Neural crest cell (in vitro differentiated cells): Measurements from ENCODE around the gene TMEM208. TPM values are rescaled to one million over a fixed set of nuclear protein-coding genes. Genes with fewer than 3 reads are reported as not detected.

Experiments used
- DNase-seq: peaks from one replicate; pipeline ENCODE4 v3.0.0; 2021; ENCODE audit warnings: low read depth, mixed read lengths, low spot score
- H3K27ac Mint-ChIP-seq: one replicate; pipeline ENCODE4 v1.8.0; 2021; ENCODE audit warnings: mild to moderate bottlenecking, mixed read lengths; ENCODE audit not compliant: unreplicated experiment
- H3K27me3 Mint-ChIP-seq: 2 replicates; pipeline ENCODE4 v1.8.0; 2021; ENCODE audit warnings: low read depth, mild to moderate bottlenecking, mixed read lengths
- H3K36me3 Mint-ChIP-seq: 2 replicates; pipeline ENCODE4 v1.8.0; 2021; ENCODE audit warnings: low read depth, mild to moderate bottlenecking, mixed read lengths
- H3K4me1 Mint-ChIP-seq: 2 replicates; pipeline ENCODE4 v1.8.0; 2021; ENCODE audit warnings: mixed read lengths
- H3K4me3 Mint-ChIP-seq: one replicate; pipeline ENCODE4 v1.8.0; 2021; ENCODE audit warnings: mild to moderate bottlenecking, mixed read lengths
- H3K9me3 Mint-ChIP-seq: 2 replicates; pipeline ENCODE4 v1.8.0; 2021; ENCODE audit warnings: mixed read lengths
- total RNA-seq: library from RNA; stranded (reverse); gene quantifications from 2 replicates; pipeline ENCODE4 v1.2.1, GENCODE V29; 2021
- TF ChIP-seq, protein P1 (sequence below): fragments of 200-600 bp; sonication (generic); conservative IDR thresholded peaks from 2 replicates; pipeline ENCODE4 v1.5.0; 2021; ENCODE audit warnings: antibody characterized with exemption, mild to moderate bottlenecking

Gene TMEM208
- total RNA-seq, 1 donor from 2014 or later, result 35.7 TPM

DNA sequence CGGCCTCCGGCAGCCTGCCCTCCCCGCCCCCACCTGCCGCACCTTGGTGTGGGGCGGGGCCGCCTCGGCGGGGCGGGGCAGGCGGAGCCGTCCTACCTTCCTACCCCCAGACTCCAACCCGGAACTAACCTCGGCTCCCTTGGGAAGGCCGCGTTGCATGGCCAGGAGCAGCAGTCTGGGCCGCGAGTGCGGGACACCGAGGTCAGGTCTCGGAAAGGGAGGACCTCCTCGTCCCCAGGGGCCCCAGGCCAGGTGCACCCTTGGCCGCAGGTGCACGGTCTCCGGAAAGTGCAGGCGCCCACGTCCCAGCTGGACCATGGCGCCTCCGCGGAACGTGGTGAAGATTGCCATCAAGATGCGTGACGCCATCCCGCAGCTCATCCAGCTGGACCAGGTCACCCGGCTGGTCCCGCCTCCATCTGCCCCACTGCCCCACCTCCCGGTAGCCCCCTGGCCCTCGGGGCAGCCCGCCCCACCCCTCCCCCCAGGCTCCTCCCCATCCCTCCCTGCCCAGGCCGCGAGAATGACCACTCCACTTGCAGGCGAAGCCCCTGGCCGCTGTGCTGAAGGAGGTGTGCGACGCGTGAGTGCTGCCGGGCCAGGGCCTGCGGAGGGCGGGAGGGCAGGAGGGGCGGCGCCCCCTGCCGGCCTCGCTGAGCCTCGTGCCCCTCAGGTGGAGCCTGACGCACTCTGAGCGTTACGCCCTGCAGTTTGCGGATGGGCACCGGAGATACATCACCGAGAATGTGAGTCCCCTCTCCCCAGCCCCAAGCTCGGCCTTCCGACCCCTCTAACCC, 27.7 kb upstream of the TMEM208 start, which contains the start of gene ELMO3:
ELMO3 (plus strand) TSS at position 121 of the 797 bp plus-strand sequence; CDS start at position 317, 196 bp downstream.
- Mint-ChIP-seq H3K4me1 (peaks cover 8% of the 10 kb centered on the region), H3K9me3 (no peaks in the 10 kb centered on the region), H3K4me3 (peak within 1 kb of the TSS; percentile 65), H3K27ac (no peak within 1 kb of the TSS), H3K36me3 (peaks cover 9% of the 10 kb centered on the region), H3K27me3 (no peaks in the 10 kb centered on the region)
- TF ChIP-seq, protein P1, sequence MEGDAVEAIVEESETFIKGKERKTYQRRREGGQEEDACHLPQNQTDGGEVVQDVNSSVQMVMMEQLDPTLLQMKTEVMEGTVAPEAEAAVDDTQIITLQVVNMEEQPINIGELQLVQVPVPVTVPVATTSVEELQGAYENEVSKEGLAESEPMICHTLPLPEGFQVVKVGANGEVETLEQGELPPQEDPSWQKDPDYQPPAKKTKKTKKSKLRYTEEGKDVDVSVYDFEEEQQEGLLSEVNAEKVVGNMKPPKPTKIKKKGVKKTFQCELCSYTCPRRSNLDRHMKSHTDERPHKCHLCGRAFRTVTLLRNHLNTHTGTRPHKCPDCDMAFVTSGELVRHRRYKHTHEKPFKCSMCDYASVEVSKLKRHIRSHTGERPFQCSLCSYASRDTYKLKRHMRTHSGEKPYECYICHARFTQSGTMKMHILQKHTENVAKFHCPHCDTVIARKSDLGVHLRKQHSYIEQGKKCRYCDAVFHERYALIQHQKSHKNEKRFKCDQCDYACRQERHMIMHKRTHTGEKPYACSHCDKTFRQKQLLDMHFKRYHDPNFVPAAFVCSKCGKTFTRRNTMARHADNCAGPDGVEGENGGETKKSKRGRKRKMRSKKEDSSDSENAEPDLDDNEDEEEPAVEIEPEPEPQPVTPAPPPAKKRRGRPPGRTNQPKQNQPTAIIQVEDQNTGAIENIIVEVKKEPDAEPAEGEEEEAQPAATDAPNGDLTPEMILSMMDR, result peak; percentile 63
- no peak for DNase-seq

GRCh38 chr16:67199808-67200198, 27.1 kb upstream of the TMEM208 start:
- peaks cover 9% of the 10 kb centered on the region for H3K36me3 Mint-ChIP-seq
- DNase-seq, result no peak

DNA sequence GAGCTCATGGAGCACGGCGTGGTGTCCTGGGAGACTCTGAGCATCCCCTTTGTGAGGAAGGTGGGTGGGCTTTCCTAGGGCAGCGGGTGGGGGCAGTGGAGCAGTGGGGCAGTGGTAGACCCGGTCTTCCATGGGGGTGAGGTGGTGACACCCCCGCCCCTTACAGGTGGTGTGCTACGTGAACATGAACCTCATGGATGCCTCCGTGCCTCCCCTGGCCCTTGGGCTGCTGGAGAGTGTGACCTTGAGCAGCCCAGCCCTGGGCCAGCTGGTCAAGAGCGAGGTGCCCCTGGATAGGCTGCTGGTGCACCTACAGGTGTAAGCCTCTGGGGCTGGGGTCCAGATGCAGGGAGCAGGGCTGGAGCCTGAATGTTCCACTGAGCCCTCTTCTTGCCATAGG, 26.4 kb upstream of the TMEM208 start:
- DNase-seq, result no peak
- TF ChIP-seq, protein P1, result no peak
- Mint-ChIP-seq H3K4me3 (peak overlapping the region; percentile 44), H3K4me1 (peaks cover 8% of the 10 kb centered on the region), H3K27ac (no peak overlapping the region), H3K27me3 (no peaks in the 10 kb centered on the region), H3K36me3 (peaks cover 9% of the 10 kb centered on the region), H3K9me3 (no peaks in the 10 kb centered on the region)

More at GRCh38 chr16:67199808-67200198, 27.1 kb upstream of the TMEM208 start:
- no peaks in the 10 kb centered on the region for H3K9me3 Mint-ChIP-seq
- no peak overlapping the region for H3K27ac Mint-ChIP-seq
- H3K4me3 Mint-ChIP-seq, result peak overlapping the region; percentile 34
- H3K27me3 Mint-ChIP-seq, result no peaks in the 10 kb centered on the region
- TF ChIP-seq, protein P1, result peak; percentile 9
- H3K4me1 Mint-ChIP-seq, result peaks cover 8% of the 10 kb centered on the region

DNA sequence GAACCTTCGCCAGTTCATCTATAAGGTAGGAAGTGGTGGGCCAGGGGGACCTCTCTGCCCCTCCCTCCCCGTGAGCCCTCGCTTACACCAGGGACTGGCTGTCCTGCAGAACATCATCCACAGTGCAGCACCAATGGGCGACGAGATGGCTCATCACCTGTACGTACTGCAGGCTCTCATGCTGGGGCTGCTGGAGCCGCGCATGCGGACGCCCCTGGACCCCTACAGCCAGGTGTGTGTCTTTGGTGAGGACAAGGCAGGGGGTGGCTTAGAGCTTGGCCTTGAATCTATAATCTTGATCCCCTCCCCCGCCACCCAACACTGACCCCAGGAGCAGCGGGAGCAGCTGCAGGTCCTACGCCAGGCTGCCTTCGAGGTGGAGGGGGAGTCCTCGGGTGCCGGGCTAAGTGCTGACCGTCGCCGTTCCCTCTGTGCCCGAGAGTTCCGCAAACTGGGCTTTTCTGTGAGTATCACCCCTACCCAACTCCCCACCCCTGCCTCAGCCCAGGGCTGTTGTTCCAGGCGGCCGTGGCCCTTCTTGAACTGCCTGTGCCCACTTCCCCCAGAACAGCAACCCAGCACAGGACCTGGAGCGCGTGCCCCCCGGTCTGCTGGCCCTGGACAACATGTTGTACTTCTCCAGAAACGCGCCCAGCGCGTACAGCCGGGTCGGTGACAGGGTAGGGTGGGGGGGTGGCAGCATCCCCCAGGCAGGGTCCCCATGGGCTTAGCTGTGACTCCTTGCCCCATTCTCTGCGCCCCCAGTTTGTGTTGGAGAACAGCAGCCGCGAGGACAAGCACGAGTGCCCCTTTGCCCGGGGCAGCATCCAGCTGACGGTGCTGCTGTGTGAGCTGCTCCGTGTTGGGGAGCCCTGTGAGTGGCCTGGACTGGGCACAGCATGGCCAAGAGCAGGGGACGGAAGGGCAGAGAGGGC, 25.3 kb upstream of the TMEM208 start:
- TF ChIP-seq, protein P1, result no peak
- peaks cover 2% of the 10 kb centered on the region for H3K36me3 Mint-ChIP-seq
- no peaks in the 10 kb centered on the region for H3K27me3 Mint-ChIP-seq

DNA sequence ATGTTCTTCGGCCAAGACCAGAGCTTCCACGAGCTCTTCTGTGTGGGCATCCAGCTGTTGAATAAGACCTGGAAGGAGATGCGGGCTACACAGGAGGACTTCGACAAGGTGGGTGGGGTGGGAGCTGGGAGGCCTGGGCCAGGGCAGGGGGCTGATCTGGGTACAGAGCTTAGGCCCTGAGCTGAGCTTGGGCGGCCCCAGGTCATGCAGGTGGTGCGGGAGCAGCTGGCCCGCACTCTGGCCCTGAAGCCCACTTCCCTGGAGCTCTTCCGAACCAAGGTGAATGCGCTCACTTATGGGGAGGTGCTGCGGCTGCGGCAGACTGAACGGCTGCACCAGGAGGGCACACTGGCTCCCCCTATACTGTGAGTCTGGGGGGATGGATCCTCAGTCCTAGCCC, 24.5 kb upstream of the TMEM208 start:
- DNase-seq, result no peak
- peaks cover 6% of the 10 kb centered on the region for H3K4me1 Mint-ChIP-seq
- H3K4me3 Mint-ChIP-seq, result no peak overlapping the region
- no peak overlapping the region for H3K27ac Mint-ChIP-seq
- H3K27me3 Mint-ChIP-seq, result no peaks in the 10 kb centered on the region
- H3K36me3 Mint-ChIP-seq, result no peaks in the 10 kb centered on the region
- no peaks in the 10 kb centered on the region for H3K9me3 Mint-ChIP-seq
- TF ChIP-seq, protein P1, result no peak

More for the DNA sequence above, 25.3 kb upstream of the TMEM208 start:
- Mint-ChIP-seq H3K9me3 (no peaks in the 10 kb centered on the region), H3K4me1 (peaks cover 5% of the 10 kb centered on the region), H3K27ac (no peak overlapping the region), H3K4me3 (no peak overlapping the region)
- DNase-seq, result no peak
